LNCaP clone FGC (cell line): ENCODE results near the gene VPS13A.

ENCODE experiments used
- DNase-seq: peaks from one replicate; pipeline ENCODE4 v3.0.0-alpha.2; 2011; ENCODE audit warnings: low read depth
- H3K4me3 ChIP-seq: 2 replicates; pipeline ENCODE4 v1.5.1; 2011; ENCODE audit warnings: mild to moderate bottlenecking, low read depth, low read length, control low read depth
- CTCF ChIP-seq: IDR thresholded peaks from 2 replicates; pipeline ENCODE4 v1.5.1; 2012; ENCODE audit warnings: mild to moderate bottlenecking; ENCODE audit not compliant: control insufficient read depth, insufficient read depth; ENCODE audit errors: extremely low read depth

Gene VPS13A

DNA sequence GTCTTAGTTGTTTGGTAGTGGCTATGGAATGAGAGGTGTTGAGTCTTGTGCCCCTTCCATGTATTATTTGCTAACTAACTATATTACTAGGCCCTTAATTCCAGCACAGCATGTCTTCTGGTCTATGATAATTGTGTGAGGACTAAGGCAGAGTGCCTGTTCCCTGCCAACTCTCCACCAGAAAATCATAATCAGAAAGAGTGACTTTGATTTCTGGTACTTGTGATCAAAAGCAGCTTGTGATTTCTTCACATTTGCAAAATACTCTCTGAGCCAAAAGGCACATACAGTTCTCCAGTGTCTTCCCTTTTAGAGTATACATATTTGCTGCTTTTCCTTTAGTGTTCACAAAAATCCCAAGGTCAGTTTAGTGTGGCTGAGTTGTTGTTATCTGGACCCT is 240.9 kb downstream of the VPS13A start:
- TF ChIP-seq CTCF, result no peak
- no peak overlapping the region for H3K4me3 ChIP-seq
- no peak for DNase-seq

- H3K4me3 ChIP-seq, result no peak overlapping the region
- TF ChIP-seq CTCF, result no peak
- no peak for DNase-seq
Observed at GRCh38 chr9:77420641-77421040, 243.3 kb downstream of the VPS13A start.

DNA sequence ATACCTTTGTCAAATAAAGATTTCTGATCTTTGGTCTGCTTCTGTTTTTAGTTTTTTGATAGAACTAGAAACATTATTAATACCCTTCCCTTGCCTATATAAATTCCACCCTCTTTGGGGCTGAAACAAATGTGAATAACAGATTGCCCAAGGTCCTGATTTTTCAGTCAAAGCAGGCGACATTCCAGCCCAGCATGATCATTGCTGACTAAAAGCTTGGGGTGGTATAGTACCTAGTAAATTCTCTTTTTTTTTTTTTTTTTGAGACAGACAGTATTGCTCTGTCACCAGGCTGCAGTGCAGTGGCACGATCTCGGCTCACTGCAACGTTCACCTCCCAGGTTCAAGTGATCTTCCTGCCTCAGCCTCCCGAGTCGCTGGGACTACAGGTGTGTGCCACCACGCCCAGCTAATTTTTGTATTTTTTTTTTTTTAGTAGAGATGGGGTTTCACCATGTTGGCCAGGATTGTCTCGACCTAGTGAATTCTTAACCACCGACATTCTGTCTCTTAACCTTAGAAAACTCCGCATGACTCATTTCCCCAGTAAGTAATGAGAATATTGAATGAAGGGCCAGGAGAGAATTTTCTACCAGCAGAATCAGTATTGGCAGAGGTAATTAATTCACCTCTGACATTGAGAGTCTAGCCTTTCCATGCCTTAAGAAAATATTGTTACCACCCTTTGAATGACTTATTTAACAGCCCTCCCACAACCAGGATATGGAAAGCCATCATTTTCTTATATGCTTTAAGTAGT is 244.4 kb downstream of the VPS13A start:
- no peak for TF ChIP-seq CTCF
- no peak for DNase-seq
- H3K4me3 ChIP-seq, result no peak overlapping the region

- no peak overlapping the region for H3K4me3 ChIP-seq
- DNase-seq, result no peak
- no peak for TF ChIP-seq CTCF
Observed at GRCh38 chr9:77422969-77423368, 245.6 kb downstream of the VPS13A start.

DNA sequence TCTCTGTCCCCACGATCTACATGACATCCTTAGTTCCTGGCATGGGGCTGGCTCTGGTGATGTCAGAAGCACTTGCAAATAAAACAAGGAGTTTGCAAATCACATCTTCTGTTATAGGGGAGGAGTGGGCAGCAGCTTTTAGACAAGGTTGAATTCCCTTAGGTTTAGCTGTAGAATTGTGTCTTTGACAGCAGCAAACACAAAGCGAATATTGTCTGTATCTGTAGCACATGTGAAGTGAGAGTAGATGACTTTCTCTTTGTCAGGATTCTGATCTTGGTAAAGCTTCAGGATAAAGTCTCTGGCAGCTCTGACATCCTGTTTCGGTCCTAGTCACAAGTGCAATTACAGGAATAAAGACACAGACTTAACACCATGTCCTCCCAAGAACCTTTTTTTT is 246.5 kb downstream of the VPS13A start:
- no peak for TF ChIP-seq CTCF
- no peak for DNase-seq
- H3K4me3 ChIP-seq, result no peak overlapping the region

DNA sequence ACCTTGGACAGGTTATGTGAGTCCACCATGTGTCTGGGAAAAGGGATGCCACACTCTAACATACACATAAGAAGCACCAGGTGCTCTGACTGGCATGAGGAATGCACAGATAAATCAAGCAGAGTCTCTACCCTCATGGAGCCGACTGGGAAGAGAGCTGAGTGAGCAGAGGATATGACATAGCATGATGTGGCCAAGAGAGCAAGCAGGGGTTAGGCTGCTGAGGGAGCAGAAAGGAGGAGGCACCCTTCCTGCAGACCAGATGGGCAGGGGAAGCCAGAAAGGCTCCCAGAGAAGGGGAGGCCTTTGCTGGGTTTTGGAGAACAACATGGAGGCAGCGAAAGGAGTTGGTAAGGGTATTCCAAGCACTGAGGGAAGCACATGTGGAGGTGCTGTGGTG is 247.7 kb downstream of the VPS13A start:
- no peak overlapping the region for H3K4me3 ChIP-seq
- no peak for TF ChIP-seq CTCF
- no peak for DNase-seq

GRCh38 chr9:77426712-77427111 is 249.4 kb downstream of the VPS13A start:
- H3K4me3 ChIP-seq, result no peak overlapping the region
- DNase-seq, result no peak
- no peak for TF ChIP-seq CTCF
